ENCODE results near the gene LIMK1. TPM values are rescaled to one million over a fixed set of nuclear protein-coding genes. Genes with fewer than 3 reads are reported as not detected.

Gene LIMK1
- total RNA-seq, 2 experiments from 2014 or later: 44.8 to 49.5 TPM

DNA sequence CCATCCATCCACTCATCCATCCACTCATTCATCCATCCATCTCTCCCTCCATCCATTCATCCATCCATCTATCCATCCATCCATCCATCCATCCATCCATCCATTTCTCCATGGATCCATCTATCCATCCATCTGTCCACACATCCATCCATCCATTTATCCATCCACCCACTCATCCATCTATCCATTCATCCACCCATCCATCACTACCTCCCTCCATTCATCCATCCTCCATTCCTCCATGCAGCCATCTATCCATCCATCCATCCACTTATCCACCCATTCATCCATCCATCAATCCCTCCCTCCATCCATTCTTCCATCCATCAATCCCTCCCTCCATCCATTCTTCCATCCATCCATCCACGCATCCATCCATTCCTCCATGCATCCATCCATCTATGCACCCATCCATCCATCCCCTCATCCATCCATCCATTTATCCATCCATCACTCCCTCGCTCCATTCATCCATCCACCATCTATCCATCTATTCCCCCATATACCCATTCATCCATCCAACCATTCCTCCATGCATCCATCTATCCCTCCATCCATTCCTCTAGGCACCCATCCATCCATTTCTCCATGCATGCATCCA lies 34.5 kb upstream of the LIMK1 start:
- CTCF ChIA-PET: no interaction called here
- Mint-ChIP-seq H3K4me1 (no peaks in the 10 kb centered on the region), H3K27ac (no peak overlapping the region), H3K9me3 (ENCODE audit: low read depth) (no peaks in the 10 kb centered on the region), H3K36me3 (no peaks in the 10 kb centered on the region), H3K27me3 (no peaks in the 10 kb centered on the region), H3K4me3 (no peak overlapping the region)
- DNase-seq (no peak), ATAC-seq (no peak)

DNA sequence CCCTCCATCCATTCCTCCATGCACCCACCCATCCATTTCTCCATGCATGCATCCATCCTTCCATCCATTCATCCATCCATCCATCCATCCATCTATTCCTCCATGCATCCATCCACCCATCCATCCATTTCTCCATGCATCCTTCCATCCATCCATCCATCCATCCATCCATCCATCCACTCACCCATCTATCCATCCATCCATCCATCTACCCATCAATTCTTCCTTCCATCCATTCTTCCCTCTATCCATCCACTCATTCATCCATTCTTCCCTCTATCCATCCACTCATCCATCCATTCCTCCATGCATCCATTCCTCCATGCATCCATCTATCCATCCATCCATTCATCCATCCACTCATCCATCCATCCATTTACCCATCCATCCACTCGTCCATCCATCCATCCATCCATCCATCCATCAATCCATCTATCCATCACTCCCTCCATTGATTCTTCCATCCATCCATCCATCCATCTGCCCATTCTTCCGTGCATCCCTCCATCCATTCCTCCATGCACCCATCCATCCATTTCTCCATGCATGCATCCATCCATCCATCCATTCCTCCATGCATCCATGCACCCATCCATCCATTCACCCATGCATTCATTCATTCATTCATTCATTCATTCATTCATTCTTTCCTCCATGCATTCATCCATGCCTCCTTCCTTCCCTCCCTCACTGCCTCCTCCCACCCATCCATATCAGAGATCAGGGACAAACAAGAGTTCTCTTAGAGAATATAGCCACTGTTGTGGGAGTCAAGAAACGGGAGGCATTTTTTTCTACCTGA lies 33.4 kb upstream of the LIMK1 start:
- H3K27ac Mint-ChIP-seq: no peak overlapping the region
- no peaks in the 10 kb centered on the region for H3K4me1 Mint-ChIP-seq
- ATAC-seq (no peak), DNase-seq (no peak)
- CTCF ChIA-PET: no interaction called here
- H3K4me3 Mint-ChIP-seq: no peak overlapping the region
- no peaks in the 10 kb centered on the region for H3K36me3 Mint-ChIP-seq
- H3K27me3 Mint-ChIP-seq: no peaks in the 10 kb centered on the region
- H3K9me3 Mint-ChIP-seq (ENCODE audit: low read depth): no peaks in the 10 kb centered on the region

DNA sequence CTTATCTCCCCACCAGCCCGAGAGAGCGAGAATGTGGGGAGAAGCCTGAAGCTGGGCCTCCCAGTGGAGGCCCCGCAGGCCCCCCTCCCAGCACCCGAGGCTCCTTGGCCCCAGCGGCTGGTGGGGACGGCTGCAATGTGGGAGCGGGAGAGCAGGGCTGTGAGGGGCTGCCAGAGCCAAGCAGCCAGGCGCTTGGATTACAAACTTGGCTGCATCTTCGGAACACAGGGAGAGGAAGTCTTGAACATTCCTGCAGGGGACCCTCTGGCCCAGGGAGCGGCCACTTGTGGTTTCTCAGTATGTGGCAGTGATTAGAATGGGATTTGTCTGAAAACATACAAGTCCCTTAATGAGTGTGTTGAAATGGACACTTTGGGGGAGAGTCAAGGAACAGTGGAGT lies 32.4 kb upstream of the LIMK1 start:
- no peak overlapping the region for H3K4me3 Mint-ChIP-seq
- no peaks in the 10 kb centered on the region for H3K27me3 Mint-ChIP-seq
- no peak for DNase-seq
- CTCF ChIA-PET: no interaction called here
- no peaks in the 10 kb centered on the region for H3K36me3 Mint-ChIP-seq
- ATAC-seq: no peak
- H3K4me1 Mint-ChIP-seq: no peaks in the 10 kb centered on the region
- H3K9me3 Mint-ChIP-seq (ENCODE audit: low read depth): no peaks in the 10 kb centered on the region
- H3K27ac Mint-ChIP-seq: no peak overlapping the region

GRCh38 chr7:74051629-74052410 lies 31.8 kb upstream of the LIMK1 start:
- DNase-seq (no peak), ATAC-seq (no peak)
- H3K27me3 Mint-ChIP-seq: no peaks in the 10 kb centered on the region
- no peaks in the 10 kb centered on the region for H3K4me1 Mint-ChIP-seq
- H3K4me3 Mint-ChIP-seq: no peak overlapping the region
- no peaks in the 10 kb centered on the region for H3K36me3 Mint-ChIP-seq
- H3K27ac Mint-ChIP-seq: no peak overlapping the region
- H3K9me3 Mint-ChIP-seq (ENCODE audit: low read depth): no peaks in the 10 kb centered on the region
- CTCF ChIA-PET: interaction anchor here (1.6 kb wide), 1 partner anchor 154 kb away, joined by 4 read pairs; no protein-coding TSS in a partner anchor

DNA sequence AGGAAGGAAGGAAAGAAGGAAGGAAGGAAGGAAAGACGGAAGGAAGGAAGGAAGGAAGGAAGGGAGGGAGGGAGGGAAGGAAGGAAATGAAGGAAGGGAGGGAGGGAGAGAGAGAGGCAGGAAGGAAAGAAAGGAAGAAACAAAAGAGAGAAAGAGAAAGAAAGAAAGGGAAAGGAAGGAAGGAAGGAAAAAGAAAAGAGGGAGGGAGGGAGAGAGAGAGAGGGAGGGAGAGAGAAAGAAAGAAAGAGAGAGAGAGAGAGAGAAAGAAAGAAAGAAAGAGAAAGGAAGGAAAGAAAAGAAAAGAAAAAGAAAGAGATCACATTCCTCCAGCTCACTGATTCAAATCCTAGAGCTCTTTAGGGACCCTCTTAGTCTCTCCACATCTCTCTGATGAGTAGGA lies 31.0 kb upstream of the LIMK1 start:
- Mint-ChIP-seq H3K4me3 (no peak overlapping the region), H3K9me3 (ENCODE audit: low read depth) (no peaks in the 10 kb centered on the region), H3K27ac (no peak overlapping the region), H3K27me3 (no peaks in the 10 kb centered on the region), H3K4me1 (no peaks in the 10 kb centered on the region), H3K36me3 (no peaks in the 10 kb centered on the region)
- no peak for DNase-seq
- CTCF ChIA-PET: interaction anchor here (0.7 to 1.6 kb wide), 2 partner anchors 33 to 153 kb away, joined by 3 to 4 read pairs; no protein-coding TSS in a partner anchor
- no peak for ATAC-seq

- DNase-seq (no peak), ATAC-seq (no peak)
- Mint-ChIP-seq H3K4me3 (no peak overlapping the region), H3K27me3 (peaks cover 10% of the 10 kb centered on the region), H3K36me3 (no peaks in the 10 kb centered on the region), H3K27ac (no peak overlapping the region), H3K9me3 (ENCODE audit: low read depth) (no peaks in the 10 kb centered on the region), H3K4me1 (no peaks in the 10 kb centered on the region)
- CTCF ChIA-PET: no interaction called here
Measured at GRCh38 chr7:74053589-74054186, 29.9 kb upstream of the LIMK1 start.

- DNase-seq: no peak
- Mint-ChIP-seq H3K27me3 (peaks cover 10% of the 10 kb centered on the region), H3K27ac (no peak overlapping the region), H3K9me3 (ENCODE audit: low read depth) (no peaks in the 10 kb centered on the region), H3K36me3 (no peaks in the 10 kb centered on the region), H3K4me1 (no peaks in the 10 kb centered on the region), H3K4me3 (no peak overlapping the region)
- ATAC-seq: no peak
- CTCF ChIA-PET: interaction anchor here (1.1 kb wide), 1 partner anchor 11 kb away, joined by 5 read pairs; no protein-coding TSS in a partner anchor
Measured at GRCh38 chr7:74056096-74056915, 27.3 kb upstream of the LIMK1 start.

- Mint-ChIP-seq H3K4me3 (no peak overlapping the region), H3K27me3 (peaks cover 10% of the 10 kb centered on the region), H3K4me1 (peaks cover 6% of the 10 kb centered on the region), H3K9me3 (ENCODE audit: low read depth) (no peaks in the 10 kb centered on the region), H3K36me3 (no peaks in the 10 kb centered on the region), H3K27ac (no peak overlapping the region)
- no peak for DNase-seq
- no peak for ATAC-seq
- CTCF ChIA-PET: interaction anchor here (2.7 kb wide), 1 partner anchor 11 kb away, joined by 15 read pairs; no protein-coding TSS in a partner anchor
Measured at GRCh38 chr7:74057216-74057925, 26.2 kb upstream of the LIMK1 start.

DNA sequence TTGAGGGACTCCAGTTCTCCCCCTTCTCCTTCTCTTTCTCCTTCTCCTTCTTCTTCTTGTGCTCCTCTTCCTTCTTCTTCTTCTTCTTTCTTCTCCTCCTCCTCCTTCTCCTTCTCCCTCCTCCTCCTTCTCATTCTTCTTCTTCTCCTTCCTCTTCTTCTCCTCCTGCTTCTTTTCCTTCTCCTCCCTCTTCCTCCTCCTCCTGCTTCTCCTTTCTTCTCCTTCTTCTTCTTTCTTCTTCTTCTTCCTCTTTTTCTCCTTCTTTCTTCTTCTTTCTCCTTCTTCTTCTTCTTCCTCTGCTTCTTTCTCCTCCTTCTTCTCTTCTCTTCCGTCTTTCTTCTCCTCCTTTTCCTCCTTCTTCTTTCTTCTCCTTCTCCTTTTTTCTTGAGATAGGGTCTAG lies 25.6 kb upstream of the LIMK1 start:
- CTCF ChIA-PET: interaction anchor here (2.7 kb wide), 1 partner anchor 10 kb away, joined by 15 read pairs; no protein-coding TSS in a partner anchor
- H3K27me3 Mint-ChIP-seq: peaks cover 10% of the 10 kb centered on the region
- DNase-seq: no peak
- no peak overlapping the region for H3K4me3 Mint-ChIP-seq
- H3K36me3 Mint-ChIP-seq: no peaks in the 10 kb centered on the region
- H3K27ac Mint-ChIP-seq: no peak overlapping the region
- no peaks in the 10 kb centered on the region for H3K9me3 Mint-ChIP-seq (ENCODE audit: low read depth)
- no peak for ATAC-seq
- peaks cover 9% of the 10 kb centered on the region for H3K4me1 Mint-ChIP-seq

- DNase-seq: no peak
- Mint-ChIP-seq H3K27me3 (peaks cover 10% of the 10 kb centered on the region), H3K4me3 (no peak overlapping the region), H3K4me1 (peaks cover 9% of the 10 kb centered on the region), H3K9me3 (ENCODE audit: low read depth) (no peaks in the 10 kb centered on the region), H3K27ac (no peak overlapping the region), H3K36me3 (no peaks in the 10 kb centered on the region)
- no peak for ATAC-seq
- CTCF ChIA-PET: interaction anchor here (1.4 to 2.7 kb wide), 2 partner anchors 10 to 148 kb away, joined by 4 to 15 read pairs; no protein-coding TSS in a partner anchor
Measured at GRCh38 chr7:74058486-74058885, 25.1 kb upstream of the LIMK1 start.

DNA sequence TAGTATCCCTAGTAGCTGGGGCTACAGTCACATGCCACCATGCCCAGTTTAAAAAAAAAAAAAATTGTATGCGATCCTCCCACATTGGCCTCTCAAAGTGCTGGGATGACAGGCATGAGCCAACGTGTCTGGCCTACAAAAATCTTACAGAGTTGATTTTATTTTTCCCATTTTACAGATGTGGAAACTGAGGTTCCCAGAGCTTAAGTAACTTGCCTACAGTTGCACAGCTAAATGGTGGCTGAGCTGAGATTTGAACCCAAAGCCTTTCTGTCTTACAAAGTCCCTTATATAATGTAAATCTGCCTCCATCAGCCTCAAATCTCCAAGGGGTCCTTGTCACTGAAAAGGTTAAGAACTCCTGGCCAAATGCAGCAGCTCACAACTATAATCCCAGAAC lies 24.6 kb upstream of the LIMK1 start:
- CTCF ChIA-PET: interaction anchor here (1.4 to 2.7 kb wide), 2 partner anchors 9 to 148 kb away, joined by 4 to 15 read pairs; no protein-coding TSS in a partner anchor

More for the DNA sequence above, 24.6 kb upstream of the LIMK1 start:
- H3K27ac Mint-ChIP-seq: no peak overlapping the region
- H3K4me1 Mint-ChIP-seq: peaks cover 9% of the 10 kb centered on the region
- no peaks in the 10 kb centered on the region for H3K36me3 Mint-ChIP-seq
- peaks cover 10% of the 10 kb centered on the region for H3K27me3 Mint-ChIP-seq
- no peak overlapping the region for H3K4me3 Mint-ChIP-seq
- H3K9me3 Mint-ChIP-seq (ENCODE audit: low read depth): no peaks in the 10 kb centered on the region
- DNase-seq: no peak
- no peak for ATAC-seq

Data from activated CD8-positive, alpha-beta memory T cell treated with anti-CD3 and anti-CD28 coated beads, Interleukin-2, amount 10 ng/mL, durations not matched to agents 7 days and 5 days (primary cell).